ENCODE results near the gene ARMH2.

DNA sequence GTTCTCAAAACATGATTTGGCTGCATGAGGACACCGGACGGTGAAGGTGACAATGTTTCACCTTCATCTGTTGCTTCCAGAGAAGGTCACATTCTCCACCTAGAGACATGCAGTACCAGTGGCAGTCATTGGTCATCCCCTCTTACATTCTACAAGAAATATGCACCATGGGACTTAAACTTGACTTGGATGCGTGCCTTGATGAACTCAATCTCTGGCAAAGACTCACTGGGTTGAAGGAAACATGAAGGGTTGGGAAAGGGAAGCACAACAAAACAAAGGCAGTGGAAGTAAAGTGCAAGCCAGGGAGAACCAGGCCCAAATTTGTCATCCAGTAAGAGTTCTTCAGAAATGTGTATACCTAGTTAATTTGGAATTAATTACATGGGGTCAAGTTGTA lies 39.4 kb upstream of the ARMH2 start:
- no peak for TF ChIP-seq OSR1 (CRISPR knock-in tag; IDR thresholded peaks at IDR 0.05)
- TF ChIP-seq, protein P1, sequence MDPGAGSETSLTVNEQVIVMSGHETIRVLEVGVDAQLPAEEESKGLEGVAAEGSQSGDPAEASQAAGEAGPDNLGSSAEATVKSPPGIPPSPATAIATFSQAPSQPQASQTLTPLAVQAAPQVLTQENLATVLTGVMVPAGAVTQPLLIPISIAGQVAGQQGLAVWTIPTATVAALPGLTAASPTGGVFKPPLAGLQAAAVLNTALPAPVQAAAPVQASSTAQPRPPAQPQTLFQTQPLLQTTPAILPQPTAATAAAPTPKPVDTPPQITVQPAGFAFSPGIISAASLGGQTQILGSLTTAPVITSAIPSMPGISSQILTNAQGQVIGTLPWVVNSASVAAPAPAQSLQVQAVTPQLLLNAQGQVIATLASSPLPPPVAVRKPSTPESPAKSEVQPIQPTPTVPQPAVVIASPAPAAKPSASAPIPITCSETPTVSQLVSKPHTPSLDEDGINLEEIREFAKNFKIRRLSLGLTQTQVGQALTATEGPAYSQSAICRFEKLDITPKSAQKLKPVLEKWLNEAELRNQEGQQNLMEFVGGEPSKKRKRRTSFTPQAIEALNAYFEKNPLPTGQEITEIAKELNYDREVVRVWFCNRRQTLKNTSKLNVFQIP (CRISPR knock-in tag; IDR thresholded peaks at IDR 0.05; ENCODE audit: borderline replicate concordance, low read depth) = no peak
- TF ChIP-seq ISL1 (CRISPR knock-in tag; IDR thresholded peaks at IDR 0.05) = no peak
- TF ChIP-seq ZNF70 (CRISPR knock-in tag; IDR thresholded peaks at IDR 0.05) = no peak
- TF ChIP-seq SNAI2 (CRISPR knock-in tag; IDR thresholded peaks at IDR 0.05) = no peak
- TF ChIP-seq, protein P2, sequence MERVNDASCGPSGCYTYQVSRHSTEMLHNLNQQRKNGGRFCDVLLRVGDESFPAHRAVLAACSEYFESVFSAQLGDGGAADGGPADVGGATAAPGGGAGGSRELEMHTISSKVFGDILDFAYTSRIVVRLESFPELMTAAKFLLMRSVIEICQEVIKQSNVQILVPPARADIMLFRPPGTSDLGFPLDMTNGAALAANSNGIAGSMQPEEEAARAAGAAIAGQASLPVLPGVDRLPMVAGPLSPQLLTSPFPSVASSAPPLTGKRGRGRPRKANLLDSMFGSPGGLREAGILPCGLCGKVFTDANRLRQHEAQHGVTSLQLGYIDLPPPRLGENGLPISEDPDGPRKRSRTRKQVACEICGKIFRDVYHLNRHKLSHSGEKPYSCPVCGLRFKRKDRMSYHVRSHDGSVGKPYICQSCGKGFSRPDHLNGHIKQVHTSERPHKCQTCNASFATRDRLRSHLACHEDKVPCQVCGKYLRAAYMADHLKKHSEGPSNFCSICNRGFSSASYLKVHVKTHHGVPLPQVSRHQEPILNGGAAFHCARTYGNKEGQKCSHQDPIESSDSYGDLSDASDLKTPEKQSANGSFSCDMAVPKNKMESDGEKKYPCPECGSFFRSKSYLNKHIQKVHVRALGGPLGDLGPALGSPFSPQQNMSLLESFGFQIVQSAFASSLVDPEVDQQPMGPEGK (CRISPR knock-in tag; IDR thresholded peaks at IDR 0.05; ENCODE audit: borderline replicate concordance) = no peak
- no peak for TF ChIP-seq ZC3H10 (CRISPR knock-in tag; IDR thresholded peaks at IDR 0.05)
- TF ChIP-seq ZFP3 (CRISPR knock-in tag; IDR thresholded peaks at IDR 0.05) = no peak
- TF ChIP-seq, protein P3, sequence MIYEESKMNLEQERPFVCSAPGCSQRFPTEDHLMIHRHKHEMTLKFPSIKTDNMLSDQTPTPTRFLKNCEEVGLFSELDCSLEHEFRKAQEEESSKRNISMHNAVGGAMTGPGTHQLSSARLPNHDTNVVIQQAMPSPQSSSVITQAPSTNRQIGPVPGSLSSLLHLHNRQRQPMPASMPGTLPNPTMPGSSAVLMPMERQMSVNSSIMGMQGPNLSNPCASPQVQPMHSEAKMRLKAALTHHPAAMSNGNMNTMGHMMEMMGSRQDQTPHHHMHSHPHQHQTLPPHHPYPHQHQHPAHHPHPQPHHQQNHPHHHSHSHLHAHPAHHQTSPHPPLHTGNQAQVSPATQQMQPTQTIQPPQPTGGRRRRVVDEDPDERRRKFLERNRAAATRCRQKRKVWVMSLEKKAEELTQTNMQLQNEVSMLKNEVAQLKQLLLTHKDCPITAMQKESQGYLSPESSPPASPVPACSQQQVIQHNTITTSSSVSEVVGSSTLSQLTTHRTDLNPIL (CRISPR knock-in tag; IDR thresholded peaks at IDR 0.05; ENCODE audit: low read depth) = no peak
- TF ChIP-seq, protein P4, sequence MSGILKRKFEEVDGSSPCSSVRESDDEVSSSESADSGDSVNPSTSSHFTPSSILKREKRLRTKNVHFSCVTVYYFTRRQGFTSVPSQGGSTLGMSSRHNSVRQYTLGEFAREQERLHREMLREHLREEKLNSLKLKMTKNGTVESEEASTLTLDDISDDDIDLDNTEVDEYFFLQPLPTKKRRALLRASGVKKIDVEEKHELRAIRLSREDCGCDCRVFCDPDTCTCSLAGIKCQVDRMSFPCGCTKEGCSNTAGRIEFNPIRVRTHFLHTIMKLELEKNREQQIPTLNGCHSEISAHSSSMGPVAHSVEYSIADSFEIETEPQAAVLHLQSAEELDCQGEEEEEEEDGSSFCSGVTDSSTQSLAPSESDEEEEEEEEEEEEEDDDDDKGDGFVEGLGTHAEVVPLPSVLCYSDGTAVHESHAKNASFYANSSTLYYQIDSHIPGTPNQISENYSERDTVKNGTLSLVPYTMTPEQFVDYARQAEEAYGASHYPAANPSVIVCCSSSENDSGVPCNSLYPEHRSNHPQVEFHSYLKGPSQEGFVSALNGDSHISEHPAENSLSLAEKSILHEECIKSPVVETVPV (CRISPR knock-in tag; IDR thresholded peaks at IDR 0.05) = no peak
- TF ChIP-seq BACH2 (CRISPR knock-in tag; IDR thresholded peaks at IDR 0.05; ENCODE audit: borderline replicate concordance) = no peak
- TF ChIP-seq ESRRG (CRISPR knock-in tag; IDR thresholded peaks at IDR 0.05) = no peak

Data from SK-N-SH treated with all-trans-retinoic acid at 6 μM for 48 hours (cell line).